Stimulated activated CD8-positive, alpha-beta memory T cell treated with anti-CD3 and anti-CD28 coated beads, Interleukin-15, amount 100 ng/mL, for 24 hours (primary cell): ENCODE measurements around the gene SYMPK.

Experiments
- DNase-seq: peaks from one replicate; pipeline ENCODE4 v3.0.0-alpha.2; 2020; ENCODE audit warnings: low read depth

Gene SYMPK

GRCh38 chr19:45866400-45867176, 3.6 kb upstream of the SYMPK start:
- no peak for DNase-seq

- no peak for DNase-seq
Measured at GRCh38 chr19:45865269-45865948, 2.5 kb upstream of the SYMPK start.

- no peak for DNase-seq
Measured at GRCh38 chr19:45864629-45865082, 1.7 kb upstream of the SYMPK start.

- DNase-seq, result peak; percentile 30
Measured at GRCh38 chr19:45863840-45864628, 1.1 kb upstream of the SYMPK start, which contains the start of gene FOXA3. Gene FOXA3 (plus strand): TSS chr19:45864326. CDS start chr19:45864457, 131 bp downstream.

- no peak for DNase-seq
Measured at GRCh38 chr19:45863335-45863839, 440 bp upstream of the SYMPK start.

GRCh38 chr19:45862271-45862563, 730 bp downstream of the SYMPK start:
- DNase-seq, result no peak

- no peak for DNase-seq
Measured at GRCh38 chr19:45860359-45861259, 2.3 kb downstream of the SYMPK start.

GRCh38 chr19:45854167-45854778, 8.7 kb downstream of the SYMPK start:
- DNase-seq, result no peak

GRCh38 chr19:45852983-45853382, 10.0 kb downstream of the SYMPK start:
- DNase-seq, result no peak

- DNase-seq, result no peak
Measured at GRCh38 chr19:45852145-45852750, 10.7 kb downstream of the SYMPK start.

- no peak for DNase-seq
Measured at GRCh38 chr19:45848922-45849321, 14.0 kb downstream of the SYMPK start.

- DNase-seq, result no peak
Measured at GRCh38 chr19:45847663-45848062, 15.3 kb downstream of the SYMPK start.

- DNase-seq, result no peak
Measured at GRCh38 chr19:45842198-45842597, 20.7 kb downstream of the SYMPK start.

GRCh38 chr19:45834970-45835369, 28.0 kb downstream of the SYMPK start:
- no peak for DNase-seq

- DNase-seq, result no peak
Measured at GRCh38 chr19:45828945-45829344, 34.0 kb downstream of the SYMPK start.

- no peak for DNase-seq
Measured at GRCh38 chr19:45828523-45828922, 34.4 kb downstream of the SYMPK start.

GRCh38 chr19:45827459-45828093, 35.4 kb downstream of the SYMPK start:
- DNase-seq, result no peak

- DNase-seq, result no peak
Measured at GRCh38 chr19:45826934-45827333, 36.0 kb downstream of the SYMPK start.

GRCh38 chr19:45825917-45826893, 36.7 kb downstream of the SYMPK start:
- no peak for DNase-seq
